Dermis blood vessel endothelial cell (primary cell): ENCODE measurements around the gene CCDC63. TPM values are rescaled to one million over a fixed set of nuclear protein-coding genes. Genes with fewer than 3 reads are reported as not detected.
"Not testable (repeated sequence)": the region's sequence is repeated elsewhere in the genome, so short reads cannot be mapped to it uniquely, and the experiment has no call there.

Experiments used
- DNase-seq: peaks from one replicate; pipeline ENCODE4 v3.0.0; 2010
- total RNA-seq: library from RNA; depleted of rRNA; stranded (reverse); fragments of >200 nt; gene quantifications from 2 replicates; pipeline ENCODE4 v1.2.3, GENCODE V29; 2014

CCDC63 gene
- total RNA-seq, 1 donor from 2014 or later = not detected

DNA sequence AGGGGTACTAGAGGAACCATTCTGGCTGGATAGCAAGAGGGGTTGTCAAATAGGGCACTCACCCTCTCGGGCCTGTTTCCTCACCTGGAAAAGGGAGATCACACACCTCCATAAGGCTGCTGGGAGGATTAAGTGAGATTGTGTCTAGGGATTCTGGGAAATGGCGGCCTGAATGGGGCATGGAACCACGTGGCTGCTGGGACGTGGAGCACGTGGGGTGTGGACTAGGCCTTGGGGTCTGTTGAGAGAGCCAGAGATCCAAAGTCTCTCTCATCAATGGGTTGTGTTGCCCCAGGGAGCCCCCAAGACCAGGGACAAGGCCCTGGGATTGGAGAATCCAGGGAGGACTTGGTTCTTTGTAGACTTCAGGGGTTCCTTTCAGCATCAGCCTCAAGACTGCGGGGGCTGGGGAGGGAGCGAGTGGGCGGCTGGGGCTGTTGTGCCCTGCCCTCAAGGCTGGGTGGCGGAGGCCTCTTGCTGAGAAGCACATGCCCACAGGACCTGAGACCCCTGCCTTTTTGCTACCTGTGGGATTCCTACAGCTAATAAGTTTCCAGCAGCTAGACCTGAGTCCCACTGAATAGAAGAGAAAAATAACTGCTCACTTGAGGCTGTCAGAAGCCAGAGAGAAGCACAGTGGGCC is 77.0 kb downstream of the CCDC63 start:
- no peak for DNase-seq

DNA sequence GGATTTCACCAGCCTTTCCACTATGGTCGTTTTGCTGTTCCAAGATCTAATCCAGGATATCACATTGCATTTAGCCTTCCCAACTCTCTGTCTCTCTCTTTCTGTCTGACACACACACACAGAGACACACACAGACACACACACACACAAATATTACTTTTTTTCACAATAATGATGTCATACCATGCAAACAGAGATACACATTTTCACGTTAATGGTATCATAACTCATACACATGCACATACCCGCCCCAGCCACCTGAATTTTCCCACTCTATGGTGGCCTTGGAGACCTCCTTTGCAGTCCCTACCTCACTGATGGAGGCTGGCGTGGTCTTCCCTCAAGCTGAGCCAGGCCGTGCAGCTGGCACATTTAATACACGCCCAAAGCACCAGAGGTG is 80.8 kb downstream of the CCDC63 start:
- DNase-seq = no peak

DNA sequence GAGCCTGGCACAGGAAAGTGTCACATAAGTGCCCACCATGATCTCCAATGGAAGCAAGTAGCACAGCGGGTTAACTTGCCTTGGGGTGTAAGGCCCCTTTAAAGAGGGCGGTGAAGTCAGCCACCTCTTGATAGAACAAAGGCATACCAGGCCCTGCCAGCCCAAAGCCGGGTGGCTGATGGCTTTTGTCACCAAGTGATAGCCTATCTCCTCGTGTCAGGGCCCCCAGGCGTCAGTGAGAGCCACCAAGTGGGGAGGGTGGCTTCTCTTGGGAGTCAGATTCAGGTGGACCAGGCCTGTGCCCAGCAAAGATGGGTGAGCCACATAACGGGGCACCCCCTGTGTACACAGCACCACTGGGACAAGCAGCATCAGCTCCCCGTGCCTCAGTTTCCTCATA is 81.9 kb downstream of the CCDC63 start:
- DNase-seq = no peak

DNA sequence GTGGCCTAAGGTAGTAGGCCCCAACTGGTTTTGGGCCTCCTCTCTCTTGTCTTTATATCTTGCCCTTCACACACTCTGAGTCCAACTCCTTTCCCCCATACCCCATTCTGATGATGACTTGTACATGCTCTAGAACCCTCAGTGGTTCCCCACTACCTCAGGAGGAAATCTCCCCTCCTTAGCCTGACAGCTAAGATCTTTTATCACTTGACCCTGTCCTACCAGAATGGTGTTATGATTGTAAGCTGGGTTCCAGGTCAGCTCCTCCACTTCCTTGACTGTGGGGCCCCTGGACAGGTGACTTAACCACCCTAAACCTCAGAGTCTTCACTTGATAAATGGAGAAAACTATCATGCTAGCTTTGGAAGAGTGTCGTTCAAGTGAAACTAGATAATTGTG is 83.0 kb downstream of the CCDC63 start:
- no peak for DNase-seq

DNA sequence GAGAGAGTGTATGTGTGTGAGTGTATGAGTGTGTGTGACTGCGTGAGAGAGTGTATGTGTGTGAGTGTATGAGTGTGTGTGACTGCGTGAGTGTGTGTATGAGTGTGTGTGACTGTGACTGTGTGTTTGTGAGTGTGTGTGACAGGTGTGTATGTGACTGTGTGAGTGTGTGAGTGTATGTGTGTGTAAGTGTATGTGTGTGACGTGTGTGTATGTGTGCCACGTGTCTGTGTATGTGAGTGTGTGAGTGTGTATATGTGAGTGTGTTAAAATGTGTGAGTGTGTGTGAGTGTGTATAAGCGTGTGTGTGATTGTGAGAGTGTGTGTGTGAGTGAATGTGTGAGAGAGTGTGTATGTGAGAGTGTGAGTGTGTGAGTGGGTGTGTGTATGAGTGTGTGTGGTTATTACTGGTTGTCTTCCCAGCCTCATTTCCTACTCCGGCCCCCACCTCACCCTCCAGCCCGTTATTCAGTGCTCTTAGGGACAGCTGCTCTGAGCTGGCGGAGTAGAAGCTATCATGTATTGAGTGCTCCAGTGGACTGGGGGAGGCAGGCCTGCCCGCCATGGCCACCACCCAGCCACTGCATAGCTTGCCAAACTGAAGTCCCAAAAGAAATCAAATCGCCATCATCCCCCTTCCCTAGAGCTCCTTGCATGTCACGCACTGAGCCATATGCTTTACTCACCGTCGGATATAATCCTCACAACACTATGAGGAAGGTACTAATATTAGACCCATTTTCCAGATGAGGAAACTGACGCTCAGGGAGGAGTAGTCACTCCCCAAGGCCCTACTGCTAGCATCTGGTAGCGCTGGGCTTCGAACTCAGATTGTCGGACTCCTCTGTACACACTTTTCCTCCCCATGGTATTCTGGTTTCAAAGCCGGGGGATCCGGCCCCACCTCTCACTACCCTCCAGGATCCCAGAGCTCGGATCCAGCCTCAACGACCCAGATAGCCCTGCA is 83.8 kb downstream of the CCDC63 start:
- DNase-seq = no peak

DNA sequence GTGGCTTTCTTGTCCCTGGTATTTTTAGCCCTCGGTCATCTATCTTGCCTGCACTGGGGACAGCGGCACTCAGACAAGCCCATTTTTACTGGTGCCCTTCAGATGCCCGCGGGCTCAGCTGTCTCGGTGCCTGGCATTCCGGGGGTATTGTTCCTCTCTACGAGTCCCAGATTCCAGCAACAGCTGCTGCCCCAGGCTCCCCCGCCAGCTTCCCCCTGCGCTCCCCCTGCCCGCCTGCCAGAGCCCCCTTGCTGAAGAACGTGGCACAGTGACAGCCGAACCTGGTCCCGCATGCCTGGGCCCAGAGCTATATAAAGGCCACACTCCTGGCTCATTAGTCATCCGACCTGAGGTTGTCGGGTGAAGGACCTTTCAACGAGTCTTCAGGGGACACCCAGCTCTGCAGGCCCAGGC is 84.5 kb downstream of the CCDC63 start:
- DNase-seq = no peak

DNA sequence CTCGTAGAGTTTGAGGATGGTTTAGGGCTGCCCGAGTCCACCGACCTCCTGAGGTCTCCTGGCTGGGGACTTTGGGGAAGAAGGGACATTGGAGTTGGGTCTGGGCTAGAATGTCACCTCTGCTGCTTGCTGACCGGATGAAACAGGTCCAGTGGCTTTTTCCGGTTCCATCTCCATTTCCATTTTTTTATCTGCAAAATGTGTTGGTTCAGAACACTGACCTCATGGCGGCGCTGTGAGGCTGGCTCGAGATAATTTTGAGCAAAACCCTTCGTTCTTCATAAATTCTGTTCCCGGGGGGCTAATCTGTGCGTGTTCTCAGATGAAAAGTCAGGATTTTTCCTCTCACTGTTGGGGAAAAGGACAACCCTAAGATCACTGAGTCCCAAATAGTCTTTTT is 85.3 kb downstream of the CCDC63 start:
- peak; percentile 28 for DNase-seq

DNA sequence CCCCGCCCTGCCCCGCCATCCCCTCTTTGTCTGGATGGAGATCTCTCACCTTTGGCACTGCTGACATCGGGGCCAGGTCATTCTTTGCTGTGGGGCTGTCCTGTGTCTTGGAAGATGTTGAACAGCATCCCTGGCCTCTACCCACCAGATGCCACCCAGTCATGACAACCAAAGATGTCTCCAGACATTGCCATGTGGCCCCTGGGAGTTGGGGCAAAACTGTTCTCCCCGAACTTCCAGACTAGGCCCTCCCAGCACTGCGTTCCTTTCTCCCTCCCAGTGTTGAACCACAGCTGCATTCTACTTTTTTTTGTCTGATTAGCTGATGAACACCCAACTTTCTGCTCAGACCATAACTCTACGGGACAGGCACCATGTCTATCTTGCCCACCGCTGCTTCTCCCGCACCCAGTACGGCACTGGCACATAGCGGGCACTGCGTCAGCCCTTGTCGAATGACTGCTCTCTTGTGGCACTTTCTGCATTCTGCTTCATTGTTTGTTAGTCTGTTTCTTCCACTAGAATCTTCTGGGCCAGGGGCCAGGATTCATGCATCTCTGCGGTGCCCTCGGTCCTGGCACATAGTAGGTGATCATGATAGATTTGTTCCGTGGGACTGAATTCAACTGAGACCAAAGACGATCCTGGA is 86.7 kb downstream of the CCDC63 start:
- no peak for DNase-seq

DNA sequence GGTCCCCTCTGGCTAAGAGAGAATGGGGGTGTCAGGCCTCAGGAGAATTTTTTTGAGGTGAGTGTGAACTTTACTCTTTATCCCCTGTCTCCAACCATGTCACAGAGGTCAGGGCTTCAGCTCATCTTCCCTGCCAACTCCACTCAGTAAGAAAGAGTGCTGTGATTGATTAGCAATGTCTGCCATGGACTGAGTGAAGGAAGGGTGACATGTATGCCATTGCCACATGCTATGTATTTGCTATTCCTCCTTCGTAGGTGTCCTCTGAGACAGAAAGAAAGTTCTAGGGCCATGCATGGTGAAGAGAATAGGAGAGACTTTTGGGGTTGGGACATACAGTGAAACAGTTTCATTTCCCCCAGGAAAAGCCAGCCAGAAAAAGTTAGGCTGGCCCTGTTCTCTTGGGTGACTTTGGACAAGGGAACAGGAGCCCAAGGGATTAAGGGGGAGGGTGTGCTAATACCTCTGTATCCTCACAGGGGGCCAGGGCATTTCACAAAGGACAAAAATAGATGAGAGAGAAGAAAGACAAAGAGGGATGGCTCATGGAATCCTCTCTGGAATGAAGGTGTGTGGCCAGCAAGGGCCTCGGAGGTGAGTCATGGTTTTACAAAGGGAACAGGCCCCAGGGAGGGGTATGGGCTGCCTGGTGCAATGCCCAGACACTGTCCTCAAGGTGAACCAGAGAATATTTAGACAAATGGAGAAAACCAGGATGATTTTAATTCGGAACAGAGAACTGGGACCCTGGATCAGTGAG is 87.5 kb downstream of the CCDC63 start:
- no peak for DNase-seq

DNA sequence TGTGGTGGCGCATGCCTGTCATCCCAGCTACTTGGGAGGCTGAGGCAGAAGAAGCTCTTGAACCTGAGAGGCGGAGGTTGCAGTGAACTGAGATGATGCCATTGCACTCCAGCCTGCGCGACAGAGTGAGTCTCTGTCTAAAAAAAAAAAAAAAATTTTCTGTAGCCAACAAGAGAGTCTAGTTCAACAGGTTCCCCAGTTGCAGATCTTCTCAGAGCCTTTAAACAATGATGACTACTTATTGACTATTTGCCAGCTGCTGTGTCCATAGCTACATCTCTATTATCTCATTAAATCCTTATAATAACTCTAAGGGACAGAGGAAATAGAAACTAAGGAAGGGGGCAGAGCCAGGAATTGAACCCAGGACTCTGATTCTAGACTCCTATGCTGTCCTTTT is 88.8 kb downstream of the CCDC63 start:
- no peak for DNase-seq

DNA sequence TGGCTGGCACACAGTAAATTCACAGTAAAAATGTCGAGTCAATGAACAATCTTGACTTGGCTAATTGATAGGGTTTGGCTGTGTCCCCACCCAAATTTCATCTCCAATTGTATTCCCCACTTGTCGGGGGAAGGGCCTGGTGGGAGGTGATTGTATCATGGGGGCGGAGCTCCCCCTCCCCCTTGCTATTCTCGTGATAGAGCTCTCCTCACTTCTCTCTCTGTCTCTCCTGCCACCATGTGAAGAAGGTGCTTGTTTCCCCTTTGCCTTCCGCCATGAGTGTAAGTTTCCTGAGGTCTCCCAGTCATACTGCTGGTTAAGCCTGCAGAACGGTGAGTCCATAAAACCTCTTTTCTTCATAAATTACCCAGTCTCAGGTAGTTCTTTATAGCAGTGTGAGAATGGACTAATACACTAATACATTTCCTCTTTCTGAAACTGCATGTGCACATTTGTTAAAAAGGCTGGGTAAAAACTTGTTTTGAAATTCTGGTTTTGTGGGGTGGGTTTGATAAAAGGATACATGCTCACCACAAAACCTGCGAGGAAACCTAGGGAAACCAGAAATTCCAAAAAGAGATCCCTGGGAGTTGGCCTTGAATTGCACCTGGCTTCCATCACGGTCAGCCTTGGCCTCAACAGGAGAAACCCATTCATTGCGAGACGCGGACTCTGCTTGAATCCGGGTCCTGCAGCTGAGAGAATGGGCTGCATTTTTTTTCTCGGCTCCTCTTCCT is 89.7 kb downstream of the CCDC63 start:
- DNase-seq = no peak

DNA sequence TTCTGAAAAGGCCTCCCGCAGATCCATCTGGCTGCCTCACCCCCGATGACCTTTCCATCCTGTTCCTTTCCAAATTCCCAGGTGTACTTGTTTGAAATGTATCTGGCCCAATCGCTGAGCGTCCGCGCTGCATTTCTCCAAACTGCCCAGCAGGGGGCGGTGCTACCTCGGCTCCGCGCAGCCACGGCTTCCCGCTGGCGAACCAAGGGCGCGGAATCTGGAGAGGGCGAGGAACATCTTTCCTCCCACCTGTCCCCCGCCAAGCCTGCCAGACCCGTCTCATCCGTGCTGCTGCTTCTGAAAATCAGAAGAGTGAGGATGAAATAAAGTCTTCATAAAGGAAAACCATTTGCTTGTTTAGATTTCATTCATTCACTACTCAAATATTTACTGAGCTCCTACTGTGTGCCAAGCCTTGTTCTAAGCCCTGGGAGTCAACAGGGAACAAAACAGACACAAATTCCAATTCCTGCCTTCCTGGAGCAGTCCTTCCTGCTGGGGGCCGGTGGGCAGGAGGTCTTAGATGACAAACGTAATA is 90.4 kb downstream of the CCDC63 start:
- peak; percentile 72 for DNase-seq

DNA sequence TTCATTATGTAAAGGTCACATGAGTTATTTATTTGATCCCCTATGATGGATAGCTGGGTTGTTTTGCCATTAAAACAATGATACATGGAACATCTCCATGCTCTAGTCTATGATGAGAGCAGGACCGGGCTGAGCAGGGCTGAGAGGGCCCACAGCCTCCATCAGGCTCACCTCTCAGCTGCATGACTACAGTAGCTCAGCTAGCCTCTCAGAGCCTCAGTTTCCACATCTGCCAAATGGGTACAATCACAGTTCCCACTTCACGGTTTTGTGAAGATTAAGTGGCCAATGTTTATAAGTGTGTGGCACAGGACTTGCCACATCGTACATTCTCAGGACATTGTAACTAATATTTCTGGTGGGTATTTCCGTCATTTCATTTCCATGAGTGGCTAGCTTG is 93.5 kb downstream of the CCDC63 start:
- DNase-seq = no peak

DNA sequence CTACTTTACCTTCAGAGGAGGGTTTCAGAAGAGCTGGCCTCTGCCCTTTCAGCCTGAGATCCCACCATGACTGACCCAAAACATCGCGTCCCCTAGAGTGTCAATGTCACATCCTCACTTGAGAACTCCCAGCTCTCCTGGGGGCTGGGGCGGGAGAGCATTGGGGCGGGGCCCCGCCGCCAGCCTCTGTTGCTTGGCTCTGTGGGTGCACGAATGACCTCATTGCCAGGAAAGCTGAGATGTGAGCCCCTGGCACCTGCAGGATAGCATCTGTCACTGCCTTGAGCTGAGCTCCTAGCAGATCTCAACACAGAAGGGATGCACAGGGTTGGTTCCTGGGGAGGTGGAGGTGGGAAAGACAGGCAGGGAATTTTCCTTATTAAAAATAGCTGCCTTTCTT is 94.1 kb downstream of the CCDC63 start:
- DNase-seq = no peak

DNA sequence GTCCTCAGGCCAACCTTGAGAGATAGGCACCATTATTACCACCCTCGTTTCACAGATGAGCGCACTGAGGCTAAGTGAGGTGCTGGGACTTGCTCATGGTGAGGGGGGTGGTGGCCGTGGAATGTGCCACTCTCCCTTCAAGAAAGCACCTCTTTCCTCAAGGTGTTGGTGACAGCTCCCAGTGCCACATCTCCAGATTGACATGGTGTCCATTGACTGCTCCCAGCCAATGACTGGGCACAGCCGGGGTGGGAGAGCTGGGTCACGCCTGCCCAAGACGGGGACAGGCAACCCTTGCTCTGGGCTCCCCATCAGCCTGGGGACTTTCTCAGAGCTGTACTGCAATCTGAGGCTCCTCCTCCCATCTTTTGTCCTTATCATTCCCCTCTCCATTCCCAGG is 94.6 kb downstream of the CCDC63 start:
- no peak for DNase-seq

DNA sequence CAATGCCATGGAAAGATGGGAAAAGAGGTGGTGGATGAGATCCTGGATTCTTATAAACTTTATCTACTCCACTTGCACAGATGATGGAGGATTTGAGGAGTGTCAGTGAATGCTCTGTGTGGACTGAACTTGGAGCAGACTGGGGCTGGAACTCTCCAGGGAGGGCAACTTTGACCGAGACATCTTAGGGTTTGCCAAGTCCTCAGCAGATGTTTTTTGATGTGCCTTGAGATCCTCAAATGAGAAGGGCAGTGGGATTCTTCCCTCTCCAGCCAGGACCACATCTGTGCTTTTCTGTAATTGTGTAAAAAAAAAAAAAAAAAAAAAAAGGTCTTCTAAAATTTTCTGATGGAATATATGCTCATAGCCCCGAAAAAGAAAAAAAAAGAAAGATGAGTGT is 96.6 kb downstream of the CCDC63 start:
- DNase-seq = no peak

DNA sequence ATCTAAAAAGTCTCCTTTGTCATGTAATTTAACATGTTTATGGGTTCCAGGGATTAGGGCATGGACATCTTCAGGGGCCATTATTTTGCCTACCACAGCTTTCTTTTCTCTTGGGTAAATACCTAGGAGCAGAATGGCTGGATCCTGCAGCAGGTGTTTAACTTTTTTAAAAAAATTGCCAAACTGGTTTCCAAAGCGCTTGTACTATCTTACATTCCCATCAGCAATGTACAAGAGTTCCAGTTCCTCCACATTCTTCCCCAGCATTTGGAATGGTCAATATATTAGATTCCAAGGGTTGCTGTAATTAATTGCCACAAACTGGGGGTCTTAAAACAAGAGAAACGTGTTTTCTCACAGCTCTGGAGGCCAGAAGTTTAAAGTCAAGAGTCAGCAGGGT is 101.3 kb downstream of the CCDC63 start:
- DNase-seq = no peak

DNA sequence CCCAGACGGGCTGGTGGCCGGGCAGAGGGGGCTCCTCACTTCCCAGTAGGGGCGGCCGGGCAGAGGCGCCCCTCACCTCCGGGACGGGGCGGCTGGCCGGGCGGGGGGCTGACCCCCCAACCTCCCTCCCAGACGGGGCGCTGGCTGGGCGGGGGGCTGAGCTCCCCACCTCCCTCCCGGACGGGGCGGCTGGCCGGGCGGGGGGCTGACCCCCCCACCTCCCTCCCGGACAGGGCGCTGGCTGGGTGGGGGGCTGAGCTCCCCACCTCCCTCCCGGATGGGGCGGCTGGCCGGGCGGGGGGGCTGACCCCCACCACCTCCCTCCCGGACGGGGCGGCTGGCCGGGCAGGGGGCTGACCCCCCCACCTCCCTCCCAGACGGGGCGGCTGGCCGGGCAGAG is 103.7 kb downstream of the CCDC63 start:
- DNase-seq = not testable (repeated sequence)

DNA sequence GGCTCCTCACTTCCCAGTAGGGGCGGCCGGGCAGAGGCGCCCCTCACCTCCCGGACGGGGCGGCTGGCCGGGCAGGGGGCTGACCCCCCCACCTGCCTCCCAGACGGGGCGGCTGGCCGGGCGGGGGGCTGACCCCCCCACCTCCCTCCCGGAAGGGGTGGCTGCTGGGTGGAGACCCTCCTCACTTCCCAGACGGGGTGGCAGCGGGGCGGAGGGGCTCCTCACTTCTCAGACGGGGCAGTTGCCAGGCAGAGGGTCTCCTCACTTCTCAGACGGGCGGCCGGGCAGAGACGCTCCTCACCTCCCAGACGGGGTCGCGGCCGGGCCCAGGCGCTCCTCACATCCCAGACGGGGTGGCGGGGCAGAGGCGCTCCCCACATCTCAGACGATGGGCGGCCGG is 104.1 kb downstream of the CCDC63 start:
- DNase-seq = not testable (repeated sequence)
